GM03348 (cell line): ENCODE results near the gene CMC2.

Source experiments
- DNase-seq: peaks from one replicate; pipeline ENCODE4 v3.0.0; 2012; ENCODE audit warnings: low spot score

CMC2 gene

GRCh38 chr16:81006813-81007695 lies at the start of gene CMC2, which contains the start of gene CENPN:
Gene CMC2, minus strand, starts transcription at chr16:81006885. Its CDS starts 9,491 bp downstream, at chr16:80997394.
Gene CENPN, plus strand, starts transcription at chr16:81007214. Its CDS starts 4,726 bp downstream, at chr16:81011940.
- peak; percentile 97 for DNase-seq

GRCh38 chr16:81053761-81054160 lies 47.1 kb upstream of the CMC2 start:
- no peak for DNase-seq

GRCh38 chr16:81042821-81043220 lies 36.1 kb upstream of the CMC2 start:
- DNase-seq, result no peak

- DNase-seq, result no peak
Measured at GRCh38 chr16:81041696-81042095, 35.0 kb upstream of the CMC2 start.

GRCh38 chr16:81040842-81041241 lies 34.2 kb upstream of the CMC2 start:
- no peak for DNase-seq

- no peak for DNase-seq
Measured at GRCh38 chr16:81040131-81040530, 33.4 kb upstream of the CMC2 start.

- DNase-seq, result peak; percentile 18
Measured at GRCh38 chr16:81036751-81037350, 30.2 kb upstream of the CMC2 start.

GRCh38 chr16:81035975-81036750 lies 29.5 kb upstream of the CMC2 start:
- DNase-seq, result peak; percentile 67

- peak; percentile 98 for DNase-seq
Measured at GRCh38 chr16:81035398-81035974, 28.8 kb upstream of the CMC2 start, which contains the start of gene ATMIN. Gene ATMIN, plus strand, starts transcription at chr16:81035842. Its CDS starts 29 bp downstream, at chr16:81035871.

- DNase-seq, result no peak
Measured at GRCh38 chr16:81029930-81030604, 23.4 kb upstream of the CMC2 start.

GRCh38 chr16:81026429-81026828 lies 19.7 kb upstream of the CMC2 start:
- DNase-seq, result no peak

- DNase-seq, result no peak
Measured at GRCh38 chr16:81018496-81018895, 11.8 kb upstream of the CMC2 start.

- DNase-seq, result no peak
Measured at GRCh38 chr16:81014672-81015071, 8.0 kb upstream of the CMC2 start.

GRCh38 chr16:81012974-81013373 lies 6.3 kb upstream of the CMC2 start:
- no peak for DNase-seq

- DNase-seq, result no peak
Measured at GRCh38 chr16:81008505-81008789, 1.8 kb upstream of the CMC2 start.

- DNase-seq, result peak; percentile 73
Measured at GRCh38 chr16:81006211-81006812, 373 bp downstream of the CMC2 start.

- no peak for DNase-seq
Measured at GRCh38 chr16:81005610-81006161, 999 bp downstream of the CMC2 start.

- DNase-seq, result peak; percentile 37
Measured at GRCh38 chr16:81004646-81005353, 1.9 kb downstream of the CMC2 start.

GRCh38 chr16:81003610-81004460 lies 2.9 kb downstream of the CMC2 start:
- no peak for DNase-seq
